ENCODE data around the gene C19orf53.

DNA sequence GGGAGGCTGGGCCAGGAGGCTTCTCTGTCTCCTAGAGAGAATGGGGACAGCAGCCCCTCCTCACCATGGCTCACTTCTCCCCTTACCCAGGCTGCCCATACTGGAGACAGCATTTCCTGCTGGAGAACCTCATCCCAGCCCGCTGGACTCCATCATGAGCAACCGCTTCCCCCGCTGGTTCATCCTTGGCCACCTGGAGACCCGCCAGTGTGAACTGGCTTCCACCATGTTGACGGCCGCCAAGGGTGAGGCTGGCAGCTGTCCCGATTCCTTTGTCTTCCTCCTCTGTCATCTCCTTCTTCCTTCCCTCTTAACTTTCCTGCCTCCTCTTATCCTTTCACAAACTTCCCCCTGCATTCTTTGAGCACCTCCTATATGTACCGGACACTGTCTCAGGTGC is 49.0 kb downstream of the C19orf53 start:
- TF ChIP-seq, protein P1, sequence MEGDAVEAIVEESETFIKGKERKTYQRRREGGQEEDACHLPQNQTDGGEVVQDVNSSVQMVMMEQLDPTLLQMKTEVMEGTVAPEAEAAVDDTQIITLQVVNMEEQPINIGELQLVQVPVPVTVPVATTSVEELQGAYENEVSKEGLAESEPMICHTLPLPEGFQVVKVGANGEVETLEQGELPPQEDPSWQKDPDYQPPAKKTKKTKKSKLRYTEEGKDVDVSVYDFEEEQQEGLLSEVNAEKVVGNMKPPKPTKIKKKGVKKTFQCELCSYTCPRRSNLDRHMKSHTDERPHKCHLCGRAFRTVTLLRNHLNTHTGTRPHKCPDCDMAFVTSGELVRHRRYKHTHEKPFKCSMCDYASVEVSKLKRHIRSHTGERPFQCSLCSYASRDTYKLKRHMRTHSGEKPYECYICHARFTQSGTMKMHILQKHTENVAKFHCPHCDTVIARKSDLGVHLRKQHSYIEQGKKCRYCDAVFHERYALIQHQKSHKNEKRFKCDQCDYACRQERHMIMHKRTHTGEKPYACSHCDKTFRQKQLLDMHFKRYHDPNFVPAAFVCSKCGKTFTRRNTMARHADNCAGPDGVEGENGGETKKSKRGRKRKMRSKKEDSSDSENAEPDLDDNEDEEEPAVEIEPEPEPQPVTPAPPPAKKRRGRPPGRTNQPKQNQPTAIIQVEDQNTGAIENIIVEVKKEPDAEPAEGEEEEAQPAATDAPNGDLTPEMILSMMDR (conservative IDR thresholded peaks at IDR 0.05 in 1 of 2, IDR thresholded peaks at IDR 0.05 in 1 of 2; ENCODE audit: low read depth in 1 of 2, low read length in 2 of 2): no peak
- TF ChIP-seq EZH2 (IDR thresholded peaks at IDR 0.05; ENCODE audit: low read length, missing control alignments): no peak

Data from fibroblast of lung (primary cell).